Left colon (tissue), 2 donors: ENCODE results near the gene PITPNC1. TPM values are rescaled to one million over a fixed set of nuclear protein-coding genes. Genes with fewer than 3 reads are reported as not detected.
"Not testable (repeated sequence)": the region's sequence is repeated elsewhere in the genome, so short reads cannot be mapped to it uniquely, and the experiment has no call there.

Experiments used
- ATAC-seq: fragments of 200-7000 bp; cut with Tn5 transposase; one replicate; pipeline ENCODE4 v1.9.1; 2020; ENCODE audit warnings: mild to moderate bottlenecking, moderate library complexity
- DNase-seq, 2 donors: peaks; one replicate each; pipeline ENCODE4 v3.0.0-alpha.2; 2020
- intact Hi-C, 2 donors: fragments of 100-400 bp; cut with DNase I in 1 of 2; cut with micrococcal nuclease in 1 of 2; formaldehyde crosslinking; loops; one replicate each; pipeline versions ENCODE4 v1.11.2 to v1.14.0; 2022; cut with DNase I, micrococcal nuclease
- total RNA-seq, 2 donors: library from RNA; stranded (reverse); fragmentation: NEBNext Ultra II Directional; extraction: Animal tissue kit (Norgen Biotek cat#: 25700); gene quantifications; one replicate each; pipeline ENCODE4 v1.2.1, GENCODE V29; 2021
- donor health status: DM: no; HTN: no; CAD: no.
- donor health status: DM: yes; HTN: yes; CAD: no.

The PITPNC1 gene
- total RNA-seq, 2 donors from 2014 or later, result 13.7 to 15.6 TPM

DNA sequence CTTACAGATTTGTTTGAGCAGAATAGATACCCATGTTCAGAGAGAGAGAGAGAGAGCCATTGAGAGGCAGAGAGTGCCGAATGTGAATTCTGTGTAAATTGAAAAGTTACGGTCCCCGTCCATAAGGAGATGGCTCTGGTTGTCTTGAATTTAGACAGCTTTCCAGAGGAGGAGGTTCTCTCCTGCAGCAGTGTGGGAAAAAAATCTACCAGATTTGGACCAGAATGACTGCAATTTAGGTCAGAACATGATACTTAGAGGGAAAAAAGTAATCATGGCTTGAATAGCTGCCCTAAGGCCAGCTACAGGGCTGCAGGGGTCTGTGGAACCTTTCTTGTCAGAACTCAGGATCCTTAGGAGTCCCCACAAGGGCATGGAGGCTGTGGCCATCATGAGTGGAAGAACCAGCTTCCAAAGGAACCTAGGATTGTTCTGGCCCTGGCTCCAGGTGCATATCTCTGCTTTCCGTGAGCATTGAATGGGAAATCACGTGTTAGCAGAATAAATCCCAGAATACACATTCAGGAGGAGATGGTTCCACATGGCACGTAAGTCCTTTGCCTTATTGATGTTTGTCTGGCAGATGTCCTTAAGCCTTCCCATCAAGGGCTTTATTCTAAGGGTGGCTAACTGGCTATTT is 13.0 kb downstream of the PITPNC1 start:
- no peak for ATAC-seq
- no peak for DNase-seq
- intact Hi-C loops, result no loop called here

GRCh38 chr17:67390646-67391361 is 13.7 kb downstream of the PITPNC1 start:
- intact Hi-C loops, result no loop called here
- ATAC-seq, result peak; percentile 64
- DNase-seq, result peak in 1 of 2 donors; percentile 27

DNA sequence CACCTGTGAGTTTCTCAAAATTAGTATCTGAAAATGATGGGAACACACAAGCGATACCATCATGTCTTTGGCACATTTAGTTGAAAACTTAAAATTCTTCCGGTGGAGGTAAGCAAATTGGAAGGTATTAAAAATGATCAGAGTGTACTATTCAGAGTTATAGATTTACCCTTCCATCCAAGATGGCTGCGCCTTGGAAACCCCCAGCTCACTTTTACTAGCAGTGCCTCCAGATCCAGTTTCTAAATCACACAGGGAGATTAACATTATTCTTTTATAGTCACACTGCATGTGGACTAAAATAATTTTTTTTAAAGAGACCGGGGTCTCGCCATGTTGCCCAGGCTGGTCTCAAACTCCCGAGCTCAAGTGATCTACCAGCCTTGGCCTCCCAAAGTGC is 15.0 kb downstream of the PITPNC1 start:
- intact Hi-C loops, result no loop called here
- no peak for ATAC-seq
- no peak for DNase-seq

- ATAC-seq, result no peak
- intact Hi-C loops, result no loop called here
- no peak for DNase-seq
Measured at GRCh38 chr17:67393809-67394397, 16.8 kb downstream of the PITPNC1 start.

DNA sequence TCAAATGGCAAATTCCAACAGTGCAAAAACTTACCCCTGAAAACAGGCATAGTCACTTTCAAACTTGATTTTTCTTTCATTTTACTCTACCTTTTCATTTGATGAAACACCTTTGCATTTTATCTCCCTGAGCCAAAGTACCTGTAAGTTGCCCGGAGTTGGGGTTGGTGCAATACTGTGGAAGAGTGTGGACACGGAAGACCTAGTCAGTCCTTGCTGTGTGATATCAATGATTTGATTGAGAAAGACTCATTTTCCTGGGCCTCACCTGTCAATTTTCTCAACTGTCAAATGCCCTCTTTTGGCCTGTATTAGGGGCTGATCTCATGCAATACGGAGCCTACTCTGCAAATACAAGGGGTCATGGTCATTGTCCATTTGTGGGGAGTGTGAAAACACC is 22.6 kb downstream of the PITPNC1 start:
- intact Hi-C loops, result no loop called here
- no peak for ATAC-seq
- no peak for DNase-seq

- DNase-seq (no peak), ATAC-seq (peak; percentile 51)
- intact Hi-C loops, result no loop called here
Measured at GRCh38 chr17:67400193-67400592, 23.1 kb downstream of the PITPNC1 start.

GRCh38 chr17:67401106-67401505 is 24.0 kb downstream of the PITPNC1 start:
- ATAC-seq (no peak), DNase-seq (no peak)
- intact Hi-C loops, result no loop called here

GRCh38 chr17:67401598-67402504 is 24.8 kb downstream of the PITPNC1 start:
- intact Hi-C loops, result no loop called here
- DNase-seq (no peak), ATAC-seq (peak; percentile 35)

GRCh38 chr17:67403065-67403464 is 26.0 kb downstream of the PITPNC1 start:
- no peak for ATAC-seq
- DNase-seq, result no peak
- intact Hi-C loops, result no loop called here

- intact Hi-C loops, result no loop called here
- no peak for DNase-seq
- ATAC-seq, result no peak
Measured at GRCh38 chr17:67403483-67403882, 26.4 kb downstream of the PITPNC1 start.

- ATAC-seq, intact Hi-C loops, DNase-seq: not testable (repeated sequence)
Measured at GRCh38 chr17:67408455-67408830, 31.4 kb downstream of the PITPNC1 start.

- intact Hi-C loops, result no loop called here
- DNase-seq, result no peak
- no peak for ATAC-seq
Measured at GRCh38 chr17:67411397-67411796, 34.3 kb downstream of the PITPNC1 start.

- DNase-seq, result no peak
- intact Hi-C loops, result no loop called here
- peak; percentile 22 for ATAC-seq
Measured at GRCh38 chr17:67412032-67412431, 35.0 kb downstream of the PITPNC1 start.

GRCh38 chr17:67412941-67413340 is 35.9 kb downstream of the PITPNC1 start:
- DNase-seq (no peak), ATAC-seq (no peak)
- intact Hi-C loops, result no loop called here

DNA sequence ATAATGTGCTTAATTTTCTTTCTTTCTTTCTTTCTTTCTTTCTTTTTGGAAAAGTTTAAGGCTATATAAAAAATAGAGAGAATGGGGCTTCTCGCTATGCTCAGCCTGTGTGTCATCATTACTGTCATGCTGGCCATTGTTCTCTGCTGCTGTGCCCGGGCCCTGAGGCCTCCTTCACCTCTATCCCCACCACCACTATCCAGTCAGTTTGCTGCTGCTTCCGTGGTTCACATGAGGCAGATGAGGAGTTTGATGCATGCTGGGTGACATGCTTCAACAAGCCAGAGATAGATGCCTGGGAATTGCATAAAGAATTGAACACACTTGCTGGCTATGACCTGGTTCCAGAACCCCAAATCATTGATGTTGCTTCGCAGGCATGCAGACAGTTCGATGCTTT is 36.3 kb downstream of the PITPNC1 start:
- no peak for DNase-seq
- no peak for ATAC-seq
- intact Hi-C loops, result no loop called here

GRCh38 chr17:67414130-67414529 is 37.0 kb downstream of the PITPNC1 start:
- ATAC-seq, result no peak

GRCh38 chr17:67414559-67414958 is 37.5 kb downstream of the PITPNC1 start:
- DNase-seq (no peak), ATAC-seq (no peak)

More at GRCh38 chr17:67414130-67414529, 37.0 kb downstream of the PITPNC1 start:
- DNase-seq, result no peak
- intact Hi-C loops, result no loop called here

GRCh38 chr17:67415291-67415690 is 38.2 kb downstream of the PITPNC1 start:
- DNase-seq (no peak), ATAC-seq (no peak)

More at GRCh38 chr17:67414559-67414958, 37.5 kb downstream of the PITPNC1 start:
- intact Hi-C loops, result no loop called here

GRCh38 chr17:67417507-67417906 is 40.4 kb downstream of the PITPNC1 start:
- ATAC-seq, result no peak
- no peak for DNase-seq
- intact Hi-C loops, result no loop called here

More at GRCh38 chr17:67415291-67415690, 38.2 kb downstream of the PITPNC1 start:
- intact Hi-C loops, result no loop called here
